Middle frontal gyrus (tissue), 1 donor: ENCODE measurements around the gene AMBP.

ENCODE experiments used
- DNase-seq: peaks from one replicate; pipeline ENCODE4 v3.0.0-alpha.2; 2015; ENCODE audit warnings: low spot score; ENCODE audit errors: extremely low spot score

Gene AMBP

DNA sequence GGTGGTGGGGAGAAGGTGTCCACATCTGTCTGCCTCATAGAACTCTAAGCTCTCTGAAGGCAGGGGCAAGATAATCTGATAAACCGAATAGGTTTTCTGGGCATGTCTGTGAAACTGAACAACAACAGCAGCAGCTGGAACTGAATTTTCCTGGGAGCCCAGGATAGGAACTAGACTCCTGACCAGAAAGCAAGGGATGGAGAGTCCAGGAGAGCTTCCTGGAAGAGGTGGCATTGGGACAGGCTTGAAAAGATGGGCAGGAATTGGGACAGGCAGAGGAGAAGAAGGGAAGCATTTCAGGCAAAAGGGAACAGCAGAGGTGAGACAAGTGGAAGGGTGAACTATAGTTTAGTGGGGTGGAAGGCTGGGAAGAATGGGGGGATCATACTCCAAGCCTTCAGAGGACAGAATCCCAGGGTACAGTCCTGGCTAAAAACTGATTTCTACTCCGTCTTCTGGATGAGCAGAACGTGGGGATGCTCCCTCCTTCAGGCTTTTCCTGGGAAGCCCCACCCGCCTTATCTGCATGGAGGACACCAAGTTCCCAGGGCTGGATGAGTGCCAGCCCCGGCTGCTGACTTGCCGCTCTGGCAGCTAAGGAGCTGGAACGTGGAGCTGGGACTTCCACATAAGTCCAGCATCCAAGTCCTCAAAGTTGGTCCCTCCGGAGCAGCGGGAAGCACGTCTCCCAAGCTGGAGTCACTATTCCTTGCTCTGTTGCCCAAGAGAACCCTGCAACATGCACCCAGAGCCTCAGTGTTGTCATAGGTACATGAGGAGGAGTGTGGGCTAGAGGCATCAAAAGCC lies 34.9 kb upstream of the AMBP start:
- DNase-seq = no peak

DNA sequence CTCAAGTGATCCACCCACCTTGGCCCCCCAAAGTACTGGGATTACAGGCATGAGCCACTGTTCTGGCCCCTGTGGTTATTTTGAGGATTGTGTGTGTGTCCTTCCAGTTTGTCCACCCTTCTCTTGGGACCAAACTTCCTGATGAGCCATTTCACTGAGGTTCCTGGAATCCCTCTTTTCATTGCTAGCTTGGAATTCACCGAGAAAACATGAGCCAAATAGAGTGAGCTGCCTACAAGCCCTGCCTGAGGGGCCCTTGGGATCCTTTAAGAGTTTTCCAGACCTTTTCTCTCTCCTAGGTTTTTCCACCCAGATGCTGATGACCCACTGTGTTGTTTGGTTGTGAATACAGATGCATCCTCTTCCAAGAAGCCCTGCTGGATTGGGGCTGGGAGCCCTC lies 34.2 kb upstream of the AMBP start:
- DNase-seq = no peak

DNA sequence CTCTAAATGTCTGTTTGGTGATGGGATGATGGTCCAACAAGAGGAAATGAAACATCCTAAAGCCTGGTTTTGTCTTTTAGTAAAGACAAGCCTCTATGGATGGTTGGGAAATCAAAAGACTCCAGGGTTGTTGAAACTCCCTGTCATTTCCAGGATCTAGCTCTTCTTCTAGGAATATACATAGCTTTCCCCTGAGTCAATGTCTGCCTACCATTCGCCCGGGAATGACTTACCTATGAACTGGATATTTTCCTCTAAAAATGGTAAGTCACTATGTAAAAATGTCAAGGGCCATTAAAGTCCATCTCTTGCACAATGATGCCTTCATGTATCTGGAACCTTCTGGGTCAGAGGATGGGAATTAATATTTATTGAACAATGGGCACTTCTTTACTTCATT lies 32.1 kb upstream of the AMBP start:
- DNase-seq = no peak

DNA sequence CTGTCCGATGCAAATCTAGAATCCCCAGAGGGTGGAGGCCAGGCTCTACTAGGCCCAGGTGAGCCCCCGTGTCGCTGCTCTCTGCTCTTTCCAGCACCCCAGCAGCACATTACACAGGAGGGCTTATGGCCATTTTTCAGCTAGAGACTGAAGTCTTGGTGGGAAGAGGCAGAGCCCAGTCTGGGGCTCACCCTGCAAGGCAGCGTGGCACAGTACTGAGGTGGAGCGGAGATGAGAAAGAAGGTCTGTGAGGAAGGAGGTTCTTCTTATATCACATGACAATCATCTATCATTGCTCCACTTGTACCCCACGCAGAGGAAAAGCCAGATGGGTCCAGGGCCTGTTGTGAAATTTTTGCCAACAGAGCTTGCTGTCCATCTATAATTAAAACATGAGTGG lies 31.0 kb upstream of the AMBP start:
- no peak for DNase-seq

DNA sequence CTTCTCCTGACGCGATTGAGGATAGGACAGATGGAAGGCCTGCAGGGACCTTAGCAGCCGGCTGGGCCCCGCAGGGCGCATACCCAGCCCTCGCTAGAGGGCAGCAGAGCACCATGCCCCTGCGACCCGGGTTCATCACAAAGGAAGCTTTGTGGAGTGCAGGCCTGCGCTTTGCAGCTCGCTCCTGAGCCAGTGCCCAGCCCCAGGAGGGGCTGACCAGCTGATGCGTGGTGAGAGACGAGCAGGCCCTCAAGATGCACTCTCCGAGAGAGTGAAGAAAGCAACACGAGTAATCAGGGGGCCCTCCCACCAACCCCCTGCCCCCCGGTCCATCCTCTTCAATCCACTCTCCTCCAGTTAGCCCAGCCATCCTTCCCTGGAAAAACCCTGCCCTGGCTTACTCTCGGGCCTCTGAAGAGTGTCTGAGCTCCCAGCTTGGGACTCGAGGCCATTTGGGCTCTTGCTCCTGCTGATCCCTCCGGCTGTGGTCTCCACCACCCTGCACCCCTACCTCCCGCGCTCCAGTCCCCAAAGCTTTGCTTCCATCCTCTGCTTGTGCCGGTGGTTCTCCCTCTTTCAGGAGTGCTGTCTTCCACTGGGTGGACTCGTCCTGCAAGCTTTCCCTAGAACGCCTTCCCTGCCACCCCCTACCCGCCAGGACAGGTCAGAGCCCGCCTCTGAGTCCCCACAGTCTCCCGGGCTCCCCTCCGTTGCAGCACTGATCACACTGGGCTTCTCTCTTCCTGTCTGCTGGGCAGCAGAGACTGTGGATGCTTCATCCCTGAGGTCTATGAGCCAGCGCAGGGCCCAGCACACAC lies 30.1 kb upstream of the AMBP start:
- DNase-seq = peak; percentile 52

DNA sequence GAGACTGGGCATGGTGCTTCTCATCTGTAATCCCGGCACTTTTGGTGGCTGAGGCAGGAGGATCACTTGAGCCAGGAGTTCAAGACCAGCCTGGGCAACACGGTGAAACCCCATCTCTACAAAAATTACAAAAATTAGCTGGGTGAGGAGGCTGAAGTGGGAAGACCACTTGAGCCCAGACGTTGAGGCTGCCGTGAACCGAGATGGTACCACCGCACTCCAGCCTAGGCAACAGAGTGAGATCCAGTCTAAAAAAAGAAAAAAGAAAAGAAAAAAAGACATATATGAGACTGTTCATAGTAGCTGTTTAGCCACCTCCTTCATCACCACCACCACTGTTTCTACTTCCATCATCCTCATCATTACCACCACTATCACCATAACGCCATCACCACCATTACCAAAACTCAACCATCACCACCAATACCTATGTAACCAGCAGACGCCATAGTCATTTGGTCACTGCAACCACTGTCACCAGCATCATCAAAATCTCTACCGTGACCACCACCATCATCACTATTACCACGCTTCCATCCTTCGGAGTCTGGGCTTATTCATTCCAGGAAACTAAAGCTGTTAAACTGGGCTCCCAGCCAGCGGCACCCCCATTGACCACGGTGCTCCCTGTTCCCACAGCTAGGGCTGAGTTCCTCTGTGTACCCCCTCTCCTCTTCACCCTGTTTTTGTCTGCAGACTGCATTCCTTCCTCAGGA lies 29.3 kb upstream of the AMBP start:
- no peak for DNase-seq

DNA sequence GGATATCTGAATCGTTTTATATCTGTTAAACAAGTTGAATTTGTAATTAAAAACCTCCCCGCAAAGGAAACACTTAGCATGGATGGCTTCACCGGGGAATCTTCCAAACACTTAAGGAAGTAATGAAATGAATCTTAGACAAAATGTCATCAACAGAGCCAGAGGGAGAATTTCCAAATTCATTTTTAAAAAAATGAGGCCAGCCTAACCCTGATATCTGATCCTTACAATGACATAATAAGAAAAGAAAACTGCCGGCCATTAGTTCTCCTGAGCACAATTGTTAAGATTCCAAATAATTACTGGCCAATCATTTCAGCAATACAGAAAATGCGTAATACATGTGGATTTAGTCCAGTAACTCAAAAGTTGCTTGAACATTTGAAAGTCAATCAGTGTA lies 27.1 kb upstream of the AMBP start:
- no peak for DNase-seq

DNA sequence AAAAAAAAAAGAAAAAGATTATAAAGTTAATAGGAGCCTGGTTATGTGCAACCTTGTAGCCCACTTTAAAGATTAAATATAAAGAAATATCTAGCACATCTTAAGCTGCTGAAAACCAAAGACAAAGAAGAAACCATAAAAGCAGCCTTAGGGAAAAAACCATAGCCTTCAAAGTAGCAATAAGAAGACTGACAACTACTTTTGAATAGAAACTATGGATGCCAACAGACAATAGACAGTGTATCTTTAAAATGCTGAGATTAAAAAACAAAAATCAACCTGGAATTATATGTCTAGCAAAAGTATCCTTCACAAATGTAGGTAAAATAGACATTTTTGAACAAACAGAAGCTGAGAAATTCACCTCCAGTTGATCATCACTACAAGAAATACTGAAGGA lies 24.4 kb upstream of the AMBP start:
- no peak for DNase-seq

DNA sequence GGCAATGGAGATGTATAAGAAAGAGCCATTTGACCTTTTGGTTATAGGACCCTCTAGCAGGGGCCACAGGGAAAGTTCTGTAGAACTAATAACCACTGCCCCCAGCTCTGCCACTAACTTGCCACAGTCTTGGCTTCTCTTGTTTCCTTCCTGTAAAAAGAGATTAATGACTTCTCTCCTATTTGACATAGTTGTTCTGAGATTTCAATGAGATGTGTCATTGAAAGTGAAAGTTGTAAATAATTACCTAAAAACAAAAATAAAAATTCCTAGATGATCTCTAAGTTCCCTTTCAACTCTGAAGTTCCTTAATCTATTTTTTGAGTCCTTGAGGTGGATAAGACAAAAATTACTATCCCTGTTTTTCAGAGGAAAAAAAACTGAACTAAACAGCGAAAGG lies 22.4 kb upstream of the AMBP start:
- DNase-seq = no peak

DNA sequence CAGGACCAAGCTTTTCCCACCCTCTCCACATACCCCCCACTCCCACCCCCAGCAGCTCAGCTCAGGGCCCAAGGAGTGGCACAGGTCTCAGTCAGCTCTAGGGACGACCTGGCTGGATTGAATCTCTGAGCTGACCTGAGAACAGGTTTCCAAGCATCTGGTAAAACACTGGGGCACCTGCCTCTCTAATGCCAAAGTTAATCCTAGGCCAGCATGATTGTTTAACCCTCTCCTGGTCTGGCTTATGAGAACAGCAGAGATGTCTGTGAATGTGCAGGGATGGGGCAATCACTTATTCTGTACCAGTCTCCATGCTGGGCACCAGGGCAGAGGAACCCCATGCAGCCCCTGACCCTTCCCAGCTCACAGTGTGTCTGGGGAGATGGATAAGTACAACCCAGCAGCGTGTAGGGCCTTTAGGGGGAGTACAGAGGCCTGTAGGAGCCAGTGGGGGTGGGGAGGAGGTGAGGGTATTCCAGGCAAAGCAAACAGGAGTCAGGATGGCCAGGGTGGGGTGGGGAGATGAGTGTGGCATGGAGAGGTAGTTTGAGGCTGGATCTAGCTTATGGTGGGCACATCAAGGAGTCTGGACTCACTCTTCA lies 21.7 kb upstream of the AMBP start:
- DNase-seq = no peak

DNA sequence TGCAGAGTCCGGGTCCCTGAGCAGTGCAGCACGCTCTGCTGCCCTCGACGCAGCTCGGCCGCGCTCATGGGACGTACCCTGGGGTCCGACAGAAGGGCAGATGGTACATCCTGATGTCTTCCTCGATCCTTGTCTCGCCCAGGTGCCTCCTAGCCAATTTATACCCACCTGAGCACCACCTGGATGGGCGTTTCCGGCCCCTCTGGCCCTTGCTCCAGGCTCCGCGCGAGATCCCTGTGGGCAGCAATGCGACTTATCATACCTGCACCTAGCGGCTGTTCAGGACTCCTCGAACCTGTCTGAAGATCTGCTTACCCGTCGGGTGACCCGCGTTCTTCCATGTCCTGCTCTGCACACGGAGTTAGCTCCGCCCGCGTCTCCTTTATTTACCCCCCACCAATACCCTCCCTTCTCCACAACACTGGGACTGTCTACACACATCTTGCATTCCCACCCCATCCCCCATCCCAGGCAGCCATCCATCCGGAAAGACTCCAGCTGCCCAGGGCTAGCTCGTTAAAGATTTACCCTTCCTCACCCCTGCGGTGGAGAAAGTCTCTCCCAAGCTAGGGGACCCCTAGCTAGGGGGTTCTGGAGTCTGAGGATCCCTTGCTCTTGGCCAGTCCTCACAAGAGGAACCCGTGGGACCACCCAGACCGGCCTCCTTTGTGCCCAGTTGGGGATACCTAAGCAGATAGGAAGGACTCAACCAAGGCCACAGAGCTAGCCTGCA lies 21.0 kb upstream of the AMBP start, which contains the start of gene KIF12:
Gene KIF12 (minus strand): TSS at position 357 of the 733 bp plus-strand sequence. CDS start 16 bp downstream, at position 341.
- no peak for DNase-seq

DNA sequence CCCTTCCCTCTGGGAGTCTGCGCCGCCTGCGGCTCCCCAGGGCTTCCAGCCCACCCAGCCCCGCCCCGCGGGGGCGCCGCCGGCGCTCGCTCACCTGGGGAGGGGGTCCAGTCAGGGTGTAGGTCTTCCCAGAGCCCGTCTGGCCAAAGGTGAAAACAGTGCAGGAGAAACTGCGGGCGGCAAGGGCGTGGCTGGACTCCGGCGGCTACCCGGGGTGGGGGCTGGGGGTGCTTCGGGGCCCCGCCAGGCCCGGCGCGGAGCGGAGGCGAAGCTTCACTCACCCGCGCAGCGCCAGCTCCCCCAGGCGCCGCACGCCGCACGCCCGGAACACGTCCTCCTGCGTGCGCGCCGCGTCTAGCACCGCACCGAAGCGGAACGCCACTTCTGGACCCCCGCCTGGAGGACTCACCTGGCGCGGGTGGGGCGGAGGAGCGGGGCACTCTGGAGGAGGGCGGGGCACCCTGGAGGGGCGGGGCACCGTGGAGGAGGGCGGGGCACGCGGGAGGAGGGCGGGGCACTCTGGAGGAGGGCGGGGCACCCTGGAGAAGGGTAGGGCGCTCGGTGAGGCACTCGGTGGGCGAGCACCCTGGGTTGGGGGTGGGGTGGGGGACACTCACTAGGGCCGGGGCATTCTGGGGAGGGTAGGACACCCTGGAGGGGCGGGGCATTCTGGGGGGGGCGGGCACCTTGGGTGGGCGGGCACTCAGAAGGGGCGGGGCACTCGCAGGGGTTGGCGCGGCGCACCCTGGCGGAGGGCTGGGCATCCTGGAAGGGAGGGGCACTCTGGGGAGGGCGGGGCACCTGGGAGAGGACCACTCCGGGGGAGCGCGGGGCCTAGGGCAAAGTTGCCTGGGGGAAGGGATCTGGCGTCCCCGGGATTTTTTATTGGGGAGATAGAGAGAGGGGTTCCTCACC lies 20.2 kb upstream of the AMBP start:
- DNase-seq = no peak

DNA sequence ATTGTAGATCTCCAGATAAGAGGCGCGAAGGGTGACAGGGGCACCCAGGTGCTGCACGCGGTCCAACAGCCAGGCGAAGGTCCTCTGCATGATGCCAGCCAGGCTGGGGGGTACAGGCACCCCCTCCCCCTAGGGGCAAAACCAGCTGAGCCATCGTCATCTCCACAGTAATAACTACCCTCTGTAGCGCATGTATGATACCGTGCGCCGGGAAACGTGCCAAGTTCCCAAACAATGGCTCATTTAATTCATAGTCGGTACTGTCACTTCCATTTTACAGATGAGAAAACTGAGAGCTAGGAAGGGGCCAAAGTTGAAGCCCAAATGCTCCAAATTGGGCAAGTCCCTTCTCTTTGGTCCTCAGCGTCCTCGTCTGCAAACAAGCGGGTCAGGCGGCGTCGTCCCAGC lies 19.5 kb upstream of the AMBP start:
- DNase-seq = no peak

DNA sequence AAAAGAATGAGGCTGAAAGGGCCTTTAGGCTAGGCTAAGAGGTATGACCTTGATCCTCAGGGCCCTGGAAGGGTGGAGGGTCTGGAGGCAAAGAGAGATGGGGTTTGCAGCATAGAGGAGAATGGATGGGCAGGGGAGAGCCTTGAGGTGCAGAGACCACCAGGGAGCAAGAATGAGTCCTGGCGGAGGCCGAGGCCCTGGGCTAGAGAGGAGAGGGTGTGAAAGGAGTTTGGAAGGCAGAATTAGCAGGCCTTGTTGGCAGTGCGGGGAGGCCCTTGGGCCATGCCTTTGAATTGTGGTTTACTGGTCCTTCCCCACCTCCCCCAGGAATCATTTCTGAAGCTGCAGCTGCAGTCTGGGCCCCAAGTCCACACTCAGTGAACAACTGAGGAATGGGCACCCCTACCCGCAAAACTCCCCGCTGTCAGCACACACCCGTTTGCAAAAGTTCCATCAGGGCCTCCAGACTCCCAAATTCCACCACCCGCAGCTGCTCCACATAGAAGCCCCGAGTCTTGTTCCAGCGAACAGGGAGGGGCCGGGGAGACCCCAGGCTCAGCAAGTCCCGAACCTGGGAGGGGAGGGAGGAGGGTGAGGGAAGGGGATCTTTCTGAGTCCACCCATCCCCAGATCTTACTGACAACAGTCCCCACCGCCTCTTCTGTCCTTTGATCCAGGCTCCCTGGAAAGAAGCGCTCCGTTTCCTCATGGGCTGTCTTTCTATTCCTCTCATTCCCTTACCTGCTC lies 18.9 kb upstream of the AMBP start:
- DNase-seq = no peak

DNA sequence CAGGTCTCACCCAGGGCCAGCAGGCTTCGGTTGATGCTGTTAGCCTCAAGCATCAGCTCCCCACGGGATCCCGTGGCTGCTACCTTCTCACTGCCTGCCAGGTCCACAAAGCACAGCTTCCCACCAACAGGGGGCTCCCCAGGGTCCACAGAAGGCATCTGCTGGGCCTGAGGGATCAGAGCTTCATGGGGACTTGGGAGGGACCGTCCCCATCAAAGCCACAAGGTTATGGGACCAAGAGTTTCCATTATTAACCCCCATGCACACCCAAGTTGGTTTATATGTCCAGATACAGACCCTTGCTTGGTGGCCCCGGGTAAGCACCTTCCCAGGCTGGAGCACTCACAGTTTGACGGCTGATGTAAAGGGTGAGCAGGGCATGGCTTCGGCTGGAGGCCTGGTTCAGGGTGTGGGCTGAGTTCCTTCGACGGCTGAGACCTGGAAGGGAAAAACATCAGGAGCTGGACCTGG lies 18.0 kb upstream of the AMBP start:
- no peak for DNase-seq

DNA sequence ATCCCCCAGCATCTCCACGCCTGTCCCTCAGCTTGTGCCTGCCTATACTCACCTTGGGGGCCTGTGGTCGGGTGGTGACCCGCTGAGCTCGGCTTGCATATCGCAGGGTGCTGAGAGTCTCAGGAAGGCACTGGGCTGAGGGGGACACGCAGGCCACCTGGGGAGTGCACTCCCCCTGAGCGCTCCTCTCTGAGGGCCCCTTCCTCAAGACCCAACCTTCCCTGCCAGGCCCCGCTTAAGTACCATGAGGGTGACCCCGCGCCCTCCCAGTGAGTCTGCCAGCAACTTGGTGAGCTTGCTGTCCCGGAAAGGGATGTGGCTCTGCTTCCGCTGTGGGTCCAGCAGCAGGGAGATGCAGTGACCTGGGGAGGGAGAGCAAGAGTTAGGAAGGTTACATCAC lies 16.9 kb upstream of the AMBP start:
- no peak for DNase-seq

DNA sequence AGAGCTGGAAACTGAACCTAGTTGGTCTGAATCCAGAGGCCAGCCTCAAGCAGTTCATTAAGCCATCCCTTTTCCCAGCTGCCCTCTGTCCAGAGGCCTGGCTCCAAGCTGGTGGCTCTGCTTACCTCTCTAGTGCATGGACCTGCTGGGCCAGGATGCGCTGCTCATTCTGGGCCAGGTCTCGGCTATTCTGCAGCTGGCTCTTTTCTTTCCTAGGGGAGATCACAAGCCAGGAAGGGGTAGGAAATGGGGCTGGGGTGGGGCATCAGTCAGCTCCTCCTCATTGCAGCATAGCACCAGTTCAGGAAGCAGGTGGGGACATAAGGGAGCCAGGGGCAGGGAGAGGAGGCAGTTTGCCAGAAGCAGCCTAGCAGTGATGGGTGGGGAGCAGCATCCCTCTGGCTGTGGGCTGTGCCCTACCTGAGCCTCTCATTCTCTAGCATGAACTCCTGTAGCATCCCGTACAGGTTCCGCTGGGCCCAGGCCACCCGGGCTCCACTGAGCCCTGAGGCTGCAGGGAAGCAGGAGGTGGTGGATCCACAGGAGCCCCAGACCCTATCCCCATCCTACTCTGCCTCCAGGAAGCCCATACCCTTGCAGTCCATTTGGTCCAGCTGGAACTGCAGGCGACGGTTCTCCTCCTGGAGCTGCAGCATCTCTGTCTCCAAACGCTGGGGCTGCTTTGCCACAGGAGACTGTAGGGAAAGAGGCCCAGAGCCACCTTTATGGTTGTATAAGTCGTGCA lies 15.8 kb upstream of the AMBP start:
- no peak for DNase-seq

DNA sequence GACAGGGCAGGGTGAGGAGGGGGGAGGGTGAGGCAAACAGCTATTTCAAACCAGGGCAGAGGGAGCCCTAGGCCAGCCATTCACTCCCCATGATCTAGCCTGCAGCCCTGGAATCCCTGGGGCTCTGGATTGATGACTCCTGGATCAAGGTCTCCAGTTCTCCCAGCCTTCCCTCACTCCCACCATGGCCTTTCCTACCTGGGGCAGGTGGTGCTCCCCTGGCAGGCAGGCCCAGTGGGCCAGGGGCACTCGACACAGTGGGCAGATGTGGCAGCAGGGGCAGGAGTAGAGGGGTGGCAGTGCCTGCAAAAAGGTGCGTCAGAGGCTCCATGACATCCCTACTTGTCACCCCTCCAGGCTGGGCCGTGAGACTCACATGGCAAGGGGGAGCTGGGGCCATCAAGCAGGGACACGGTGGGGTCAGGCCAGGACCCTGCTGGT lies 15.0 kb upstream of the AMBP start:
- DNase-seq = no peak
